Left lung (tissue), 10 donors: Measurements from ENCODE around the gene COL6A3. TPM values are rescaled to one million over a fixed set of nuclear protein-coding genes. Genes with fewer than 3 reads are reported as not detected.

Experiments
- ATAC-seq: fragments of 200-7000 bp; cut with Tn5 transposase; one replicate; pipeline ENCODE4 v1.9.1; 2020; ENCODE audit warnings: moderate library complexity
- DNase-seq, 4 donors: peaks; one replicate each; pipeline ENCODE4 v3.0.0-alpha.2; 2013 to 2020
- H3K27ac ChIP-seq, 2 donors: fragments of 200-600 bp; sonication (generic) in 1 of 2; one replicate each; pipeline versions ENCODE4 v1.5.0 to v1.8.0; 2020 to 2021
- H3K27me3 ChIP-seq, 2 donors: fragments of 200-600 bp; sonication (generic) in 1 of 2; one replicate each; pipeline versions ENCODE4 v1.5.0 to v1.8.0; 2020 to 2021
- H3K36me3 ChIP-seq, 2 donors: fragments of 200-600 bp; sonication (generic) in 1 of 2; one replicate each; pipeline versions ENCODE4 v1.5.0 to v1.8.0; 2020 to 2021
- H3K4me1 ChIP-seq, 2 donors: fragments of 200-600 bp; one replicate each; pipeline ENCODE4 v1.8.0; 2021
- H3K4me3 ChIP-seq, 2 donors: fragments of 200-600 bp; sonication (generic) in 1 of 2; one replicate each; pipeline versions ENCODE4 v1.5.0 to v1.8.0; 2020 to 2021; ENCODE audit warnings: mild to moderate bottlenecking in 1 of 2
- H3K9me3 ChIP-seq, 2 donors: fragments of 200-600 bp; sonication (generic) in 1 of 2; one replicate each; pipeline versions ENCODE4 v1.5.0 to v1.8.0; 2020 to 2021
- intact Hi-C, 2 donors: fragments of 100-400 bp; cut with DNase I; formaldehyde crosslinking; loops; one replicate each; pipeline versions ENCODE4 v1.11.2 to v1.14.2; 2022
- polyA plus RNA-seq, 6 donors: library from polyadenylated mRNA; unstranded; fragments of 120-200 nt; gene quantifications; one replicate each; pipeline ENCODE4 v1.2.1, GENCODE V29; 2013; ENCODE audit not compliant: insufficient read length in 6 of 6
- total RNA-seq, 2 donors: library from RNA; stranded (reverse); fragmentation: NEBNext Ultra II Directional; extraction: Animal tissue kit (Norgen Biotek cat#: 25700); gene quantifications; one replicate each; pipeline ENCODE4 v1.2.1, GENCODE V29; 2021
- TF ChIP-seq, protein P1 (sequence below), 2 donors: fragments of 200-600 bp; sonication (generic) in 1 of 2; IDR thresholded peaks; one replicate each; pipeline versions ENCODE4 v1.5.0 to v1.8.0; 2021; ENCODE audit warnings: antibody characterized with exemption in 2 of 2
- donor health status: DM: no; HTN: yes; CAD: no.
- donor health status: DM: no; HTN: no; CAD: no.

Gene COL6A3
- total and polyA plus RNA-seq, 8 donors, result 598 to 868 (median 760) TPM

DNA sequence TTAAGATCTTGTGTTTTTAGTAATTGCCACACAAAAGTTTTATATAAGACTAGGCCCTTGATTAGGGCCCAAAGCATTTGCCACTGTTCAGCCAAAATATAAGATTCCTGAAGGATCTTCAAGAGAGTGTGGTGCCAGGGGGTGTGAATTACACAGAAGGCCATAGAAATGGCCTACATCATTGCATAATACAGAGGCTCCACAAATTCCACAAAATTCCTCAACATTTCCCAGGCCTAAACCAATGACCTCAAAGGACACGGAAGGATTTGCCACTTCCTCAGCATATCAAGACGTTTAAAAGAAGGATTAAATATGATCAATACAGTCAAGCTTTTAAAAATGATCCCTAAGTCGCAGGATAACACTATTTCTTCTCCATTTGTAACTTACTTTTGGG lies 24.1 kb downstream of the COL6A3 start:
- intact Hi-C loops, result no loop called here
- Histone ChIP-seq H3K27me3 (peaks cover 0 to 5% of the 10 kb centered on the region in 2 donors), H3K9me3 (no peaks in the 10 kb centered on the region), H3K4me1 (no peaks in the 10 kb centered on the region), H3K27ac (peak overlapping the region in 1 of 2 donors; percentile 22), H3K4me3 (no peak overlapping the region), H3K36me3 (no peaks in the 10 kb centered on the region)
- DNase-seq (no peak), ATAC-seq (no peak)
- TF ChIP-seq, protein P1, sequence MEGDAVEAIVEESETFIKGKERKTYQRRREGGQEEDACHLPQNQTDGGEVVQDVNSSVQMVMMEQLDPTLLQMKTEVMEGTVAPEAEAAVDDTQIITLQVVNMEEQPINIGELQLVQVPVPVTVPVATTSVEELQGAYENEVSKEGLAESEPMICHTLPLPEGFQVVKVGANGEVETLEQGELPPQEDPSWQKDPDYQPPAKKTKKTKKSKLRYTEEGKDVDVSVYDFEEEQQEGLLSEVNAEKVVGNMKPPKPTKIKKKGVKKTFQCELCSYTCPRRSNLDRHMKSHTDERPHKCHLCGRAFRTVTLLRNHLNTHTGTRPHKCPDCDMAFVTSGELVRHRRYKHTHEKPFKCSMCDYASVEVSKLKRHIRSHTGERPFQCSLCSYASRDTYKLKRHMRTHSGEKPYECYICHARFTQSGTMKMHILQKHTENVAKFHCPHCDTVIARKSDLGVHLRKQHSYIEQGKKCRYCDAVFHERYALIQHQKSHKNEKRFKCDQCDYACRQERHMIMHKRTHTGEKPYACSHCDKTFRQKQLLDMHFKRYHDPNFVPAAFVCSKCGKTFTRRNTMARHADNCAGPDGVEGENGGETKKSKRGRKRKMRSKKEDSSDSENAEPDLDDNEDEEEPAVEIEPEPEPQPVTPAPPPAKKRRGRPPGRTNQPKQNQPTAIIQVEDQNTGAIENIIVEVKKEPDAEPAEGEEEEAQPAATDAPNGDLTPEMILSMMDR (IDR thresholded peaks at IDR 0.05), result no peak

DNA sequence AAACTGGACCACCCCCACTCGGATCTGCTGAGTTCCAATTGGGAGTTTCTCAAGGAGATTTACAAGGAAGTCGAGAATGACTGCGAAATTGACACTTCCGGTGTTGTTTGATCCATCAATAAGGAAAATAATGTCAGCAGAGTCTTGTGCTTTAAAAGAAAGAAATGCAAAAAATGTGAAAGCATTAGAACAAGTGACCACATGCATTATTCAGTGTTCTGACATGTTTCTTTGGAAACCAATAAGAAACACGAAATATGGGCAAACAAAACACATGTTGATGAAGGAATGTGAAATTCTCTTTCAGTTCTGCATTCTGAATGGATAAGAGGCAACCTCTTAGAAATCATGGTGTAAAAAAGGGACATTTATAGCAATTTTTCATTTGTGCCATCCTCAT lies 25.9 kb downstream of the COL6A3 start:
- no peaks in the 10 kb centered on the region for H3K36me3 ChIP-seq
- H3K27me3 ChIP-seq, result no peaks in the 10 kb centered on the region
- H3K4me3 ChIP-seq, result no peak overlapping the region
- TF ChIP-seq, protein P1 (IDR thresholded peaks at IDR 0.05), result no peak
- H3K9me3 ChIP-seq, result no peaks in the 10 kb centered on the region
- ATAC-seq (no peak), DNase-seq (no peak)
- intact Hi-C loops, result no loop called here
- H3K27ac ChIP-seq, result no peak overlapping the region
- no peaks in the 10 kb centered on the region for H3K4me1 ChIP-seq

DNA sequence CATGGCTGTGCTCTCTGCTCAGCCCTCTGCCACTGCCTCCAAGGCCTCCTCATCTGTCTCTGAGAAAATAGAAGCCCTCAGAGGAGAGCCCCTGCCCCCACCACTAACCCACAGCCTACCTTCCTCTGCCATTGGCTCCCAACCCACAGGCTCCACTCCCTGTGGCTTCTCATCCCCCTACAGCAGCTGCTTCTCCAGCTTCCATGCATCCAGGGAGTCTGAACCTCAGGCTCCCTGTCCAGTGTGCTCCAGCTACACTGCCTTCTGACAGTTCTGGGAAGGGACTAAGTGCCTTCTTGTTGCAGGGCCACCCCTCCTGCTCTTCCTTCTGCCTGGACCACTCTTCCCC lies 29.3 kb downstream of the COL6A3 start:
- H3K9me3 ChIP-seq, result no peaks in the 10 kb centered on the region
- intact Hi-C loops, result no loop called here
- DNase-seq (no peak), ATAC-seq (no peak)
- H3K36me3 ChIP-seq, result no peaks in the 10 kb centered on the region
- no peak overlapping the region for H3K4me3 ChIP-seq
- H3K4me1 ChIP-seq, result no peaks in the 10 kb centered on the region
- no peaks in the 10 kb centered on the region for H3K27me3 ChIP-seq
- TF ChIP-seq, protein P1 (IDR thresholded peaks at IDR 0.05), result no peak
- no peak overlapping the region for H3K27ac ChIP-seq

DNA sequence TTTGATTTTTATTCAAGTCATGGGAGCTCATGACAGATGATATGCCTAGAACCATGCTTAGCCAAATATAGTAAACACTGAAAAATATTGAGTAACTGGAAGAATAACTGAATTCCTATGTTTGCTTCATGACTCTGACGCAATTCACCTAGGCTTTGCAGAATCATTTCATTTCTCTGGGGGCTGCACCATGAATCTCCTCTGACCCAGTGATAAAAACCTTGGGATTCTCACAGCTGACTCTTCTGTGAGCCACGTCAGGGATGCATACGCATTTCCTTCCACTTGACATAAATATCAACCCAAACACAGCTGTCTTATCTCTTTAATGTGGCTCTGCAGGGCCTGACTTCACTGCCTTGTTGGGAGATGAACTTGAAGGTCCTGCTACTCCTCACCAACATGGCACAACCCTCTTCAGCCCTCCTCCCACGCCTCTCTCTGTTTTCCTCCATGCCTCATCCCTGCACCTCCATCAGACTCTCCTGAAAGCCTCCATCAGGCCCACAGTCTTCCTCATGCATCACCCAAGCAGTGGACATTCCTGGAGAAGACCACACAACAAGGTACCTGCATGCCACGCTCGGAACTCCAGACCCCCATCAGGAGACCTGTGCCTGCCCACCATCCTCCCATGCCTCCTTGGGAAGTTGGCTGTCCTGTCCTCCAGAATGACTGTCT lies 29.8 kb downstream of the COL6A3 start:
- Histone ChIP-seq H3K27ac (no peak overlapping the region), H3K27me3 (no peaks in the 10 kb centered on the region), H3K9me3 (peaks cover 0 to 1% of the 10 kb centered on the region in 2 donors), H3K4me1 (no peaks in the 10 kb centered on the region), H3K4me3 (no peak overlapping the region), H3K36me3 (no peaks in the 10 kb centered on the region)
- no peak for ATAC-seq
- DNase-seq, result no peak
- TF ChIP-seq, protein P1 (IDR thresholded peaks at IDR 0.05), result no peak
- intact Hi-C loops, result no loop called here

DNA sequence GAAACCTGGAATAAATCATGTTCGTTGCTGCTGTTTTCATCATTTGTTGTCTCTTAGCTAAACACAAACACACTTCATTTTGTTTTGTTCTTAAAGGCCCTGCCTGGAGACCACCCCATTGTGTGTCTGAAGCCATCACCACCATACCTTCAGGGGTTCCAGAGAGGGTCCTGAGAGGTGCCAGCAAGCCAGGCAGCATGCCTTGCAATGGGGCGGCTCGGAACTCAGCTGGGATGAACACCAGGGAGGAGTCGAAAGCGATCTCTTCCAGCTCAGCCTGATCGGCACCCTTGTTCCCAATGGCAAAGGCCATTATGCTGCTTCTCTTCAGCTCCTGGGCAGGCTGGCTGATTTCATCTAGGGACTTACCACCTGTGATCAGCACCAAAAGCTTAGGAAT lies 33.2 kb downstream of the COL6A3 start:
- H3K9me3 ChIP-seq, result peaks cover 0 to 1% of the 10 kb centered on the region in 2 donors
- intact Hi-C loops, result no loop called here
- H3K36me3 ChIP-seq, result no peaks in the 10 kb centered on the region
- H3K27ac ChIP-seq, result no peak overlapping the region
- ATAC-seq, result no peak
- no peaks in the 10 kb centered on the region for H3K27me3 ChIP-seq
- H3K4me1 ChIP-seq, result no peaks in the 10 kb centered on the region
- DNase-seq, result no peak
- no peak overlapping the region for H3K4me3 ChIP-seq
- TF ChIP-seq, protein P1 (IDR thresholded peaks at IDR 0.05), result no peak
